AG04449 (cell line): ENCODE results near the gene ZNF48.
"Not testable (repeated sequence)": the region's sequence is repeated elsewhere in the genome, so short reads cannot be mapped to it uniquely, and the experiment has no call there.

Experiments used
- CTCF ChIA-PET: fragments of 350-600 bp; formaldehyde crosslinking; extraction: SDS; loops from one replicate; lab custom pipeline; 2021; ENCODE audit warnings: antibody characterized with exemption; lab: Yijun Ruan, JAX
- POLR2A ChIA-PET: fragments of 400-600, 350-600 bp; formaldehyde crosslinking; extraction: SDS; loops from one replicate; lab custom pipeline; 2020; ENCODE audit warnings: antibody characterized with exemption, inconsistent platforms; lab: Yijun Ruan, JAX
- DNase-seq: peaks from one replicate; pipeline ENCODE4 v3.0.0-alpha.2; 2010; ENCODE audit warnings: low read depth, low spot score
- H3K4me3 ChIP-seq: 2 replicates; pipeline ENCODE4 v1.5.1; 2011; ENCODE audit warnings: low read depth, mild to moderate bottlenecking, control low read depth, low read length
- CTCF ChIP-seq: IDR thresholded peaks from one replicate; pipeline ENCODE4 v1.5.1; 2011; ENCODE audit warnings: mild to moderate bottlenecking, moderate library complexity, low read length, control low read depth, inconsistent platforms; ENCODE audit not compliant: insufficient read depth; ENCODE audit errors: missing control alignments

The ZNF48 gene

GRCh38 chr16:30382111-30382881, 12.9 kb upstream of the ZNF48 start, which contains the start of gene SEPTIN1:
Gene SEPTIN1, minus strand, starts transcription at chr16:30382561. Its CDS starts 19 bp downstream, at chr16:30382542.
- no peak for TF ChIP-seq CTCF
- POLR2A ChIA-PET: interaction anchor here (1.0 to 1.9 kb wide), 2 partner anchors 11 to 13 kb away, joined by 6 to 8 read pairs; partner anchors contain the start of genes TBC1D10B and ZNF48
- no peak within 1 kb of the TSS for H3K4me3 ChIP-seq
- CTCF ChIA-PET: interaction anchor here (1.0 kb wide), 1 partner anchor 12 kb away, joined by 5 read pairs; no protein-coding TSS in a partner anchor
- no peak for DNase-seq

- CTCF ChIA-PET: interaction anchor here (1.1 kb wide), 1 partner anchor 23 kb away, joined by 3 read pairs; no protein-coding TSS in a partner anchor
- POLR2A ChIA-PET: interaction anchor here (1.0 to 1.9 kb wide), 2 partner anchors 12 to 13 kb away, joined by 6 to 8 read pairs; partner anchors contain the start of genes TBC1D10B and ZNF48
- no peak overlapping the region for H3K4me3 ChIP-seq
- TF ChIP-seq CTCF: no peak
- no peak for DNase-seq
Measured at GRCh38 chr16:30383521-30383920, 11.7 kb upstream of the ZNF48 start.

- no peak for DNase-seq
- no peak for TF ChIP-seq CTCF
- H3K4me3 ChIP-seq: peak overlapping the region; percentile 77
- ChIA-PET POLR2A (interaction anchor here (1.1 to 3.3 kb wide), 5 partner anchors 12 to 24 kb away, joined by 4 to 11 read pairs (median 5); partner anchors contain the start of genes TBC1D10B and ZNF771), CTCF (interaction anchor here (0.8 to 5.8 kb wide), 9 partner anchors 12 to 264 kb away, joined by 3 to 52 read pairs (median 5); partner anchors contain the start of genes CD2BP2, SEPTIN1, TBC1D10B and ZNF771)
Measured at GRCh38 chr16:30394592-30395154, 547 bp upstream of the ZNF48 start.

GRCh38 chr16:30395992-30396585, 869 bp downstream of the ZNF48 start:
- ChIA-PET CTCF (interaction anchor here (1.0 to 5.8 kb wide), 5 partner anchors 13 to 263 kb away, joined by 4 to 52 read pairs (median 6); partner anchors contain the start of genes TBC1D10B and ZNF771), POLR2A (interaction anchor here (0.5 to 3.3 kb wide), 6 partner anchors 11 to 28 kb away, joined by 3 to 11 read pairs (median 5); partner anchors contain the start of genes TBC1D10B and ZNF771)
- H3K4me3 ChIP-seq: peak overlapping the region; percentile 77
- DNase-seq: no peak
- no peak for TF ChIP-seq CTCF

- DNase-seq, H3K4me3 ChIP-seq: not testable (repeated sequence)
- ChIA-PET POLR2A (interaction anchor here (3.3 kb wide), 1 partner anchor 11 kb away, joined by 11 read pairs; the partner anchor contains the start of gene ZNF771), CTCF (interaction anchor here (2.4 to 5.8 kb wide), 2 partner anchors 12 to 25 kb away, joined by 7 to 52 read pairs; partner anchors contain the start of genes TBC1D10B and ZNF771)
Measured at GRCh38 chr16:30396627-30397026, 1.4 kb downstream of the ZNF48 start.

GRCh38 chr16:30397056-30397455, 1.8 kb downstream of the ZNF48 start:
- DNase-seq: no peak
- no peak overlapping the region for H3K4me3 ChIP-seq
- ChIA-PET POLR2A (interaction anchor here (3.3 kb wide), 1 partner anchor 10 kb away, joined by 11 read pairs; the partner anchor contains the start of gene ZNF771), CTCF (interaction anchor here (1.5 to 4.4 kb wide), 3 partner anchors 10 to 26 kb away, joined by 6 to 40 read pairs (median 7); partner anchors contain the start of genes TBC1D10B and ZNF771)
- TF ChIP-seq CTCF: no peak
